Stomach (tissue), 9 donors: Measurements from ENCODE around the gene IQGAP2. TPM values are rescaled to one million over a fixed set of nuclear protein-coding genes. Genes with fewer than 3 reads are reported as not detected.

Experiments used
- DNase-seq, 2 donors: peaks; one replicate each; pipeline versions ENCODE4 v3.0.0 to v3.0.0-alpha.2; 2013 to 2019
- H3K27ac ChIP-seq, 5 donors: fragments of 200-600 bp in 4 of 5; sonication (generic) in 4 of 5; one replicate each; pipeline ENCODE4 v1.5.1; 2013 to 2019; ENCODE audit warnings: mild to moderate bottlenecking in 1 of 5, moderate library complexity in 1 of 5
- H3K27me3 ChIP-seq, 3 donors: fragments of 200-600 bp; sonication (generic); one replicate each; pipeline ENCODE4 v1.5.1; 2017 to 2019; ENCODE audit warnings: mixed run types in 1 of 3
- H3K36me3 ChIP-seq, 4 donors: fragments of 200-600 bp; sonication (generic); 1 replicate in 3 of 4; 2 replicates in 1 of 4; pipeline ENCODE4 v1.5.1; 2016 to 2019
- H3K4me1 ChIP-seq, 4 donors: fragments of 200-600 bp; sonication (generic); one replicate each; pipeline ENCODE4 v1.5.1; 2016 to 2019
- H3K4me3 ChIP-seq, 4 donors: fragments of 200-600 bp; sonication (generic) in 3 of 4; one replicate each; pipeline ENCODE4 v1.5.1; 2016 to 2019; ENCODE audit warnings: mild to moderate bottlenecking in 1 of 4
- H3K9me3 ChIP-seq, 4 donors: fragments of 200-600 bp; sonication (generic); one replicate each; pipeline ENCODE4 v1.5.1; 2016 to 2019
- EP300 ChIP-seq: sonication (generic); formaldehyde crosslinking; IDR thresholded peaks from one replicate; pipeline ENCODE4 v1.6.1; 2017; ENCODE audit warnings: antibody characterized with exemption
- POLR2A ChIP-seq, 4 donors: fragments of 450-650 bp; IDR thresholded peaks; one replicate each; pipeline ENCODE4 v1.6.1; 2016; ENCODE audit warnings: antibody characterized with exemption in 4 of 4, control low read depth in 2 of 4, mild to moderate bottlenecking in 1 of 4, moderate library complexity in 1 of 4
- POLR2AphosphoS5 ChIP-seq, 3 donors: sonication (generic); formaldehyde crosslinking; IDR thresholded peaks; one replicate each; pipeline ENCODE4 v1.6.1; 2016; ENCODE audit warnings: antibody characterized with exemption in 3 of 3
- WGBS, 5 donors: extraction: QIAGEN DNeasy Blood & Tissue Kit in 3 of 5; methylation state at CpG; one replicate each; pipeline versions ENCODE4 v1.1.5 to v1.1.7; 2013 to 2018; 5-methylcytosine and 5-hydroxymethylcytosine counted together
- intact Hi-C: fragments of 100-400 bp; cut with DNase I; formaldehyde crosslinking; loops from one replicate; pipeline ENCODE4 v1.15.1; 2023; ENCODE audit warnings: low total_unique reads
- polyA plus RNA-seq, 3 donors: library from polyadenylated mRNA; stranded (reverse); fragments of 200-250 nt; gene quantifications; one replicate each; pipeline ENCODE4 v1.2.3, GENCODE V29; 2013
- total RNA-seq, 5 donors: library from RNA; depleted of rRNA; stranded (reverse); fragments of >200 nt; gene quantifications; one replicate each; pipeline versions ENCODE4 v1.1.0 to v1.2.3, GENCODE V29; 2014 to 2016
- TF ChIP-seq, protein P1 (sequence below), 7 experiments: fragments of 450-650 bp in 4 of 7; fragments of 200-600 bp in 3 of 7; sonication (generic) in 3 of 7; IDR thresholded peaks; one replicate each; pipeline ENCODE4 v1.5.1; 2016 to 2019; ENCODE audit warnings: antibody characterized with exemption in 7 of 7, control low read depth in 2 of 7, mild to moderate bottlenecking in 1 of 7
- donor health status: healthy with polysubstance abuse.
- donor health status: Bipolar disorder and iron deficiency.
- donor health status: healthy.

Gene IQGAP2
- total and polyA plus RNA-seq, 8 donors = 11.5 to 122 (median 42.1) TPM

DNA sequence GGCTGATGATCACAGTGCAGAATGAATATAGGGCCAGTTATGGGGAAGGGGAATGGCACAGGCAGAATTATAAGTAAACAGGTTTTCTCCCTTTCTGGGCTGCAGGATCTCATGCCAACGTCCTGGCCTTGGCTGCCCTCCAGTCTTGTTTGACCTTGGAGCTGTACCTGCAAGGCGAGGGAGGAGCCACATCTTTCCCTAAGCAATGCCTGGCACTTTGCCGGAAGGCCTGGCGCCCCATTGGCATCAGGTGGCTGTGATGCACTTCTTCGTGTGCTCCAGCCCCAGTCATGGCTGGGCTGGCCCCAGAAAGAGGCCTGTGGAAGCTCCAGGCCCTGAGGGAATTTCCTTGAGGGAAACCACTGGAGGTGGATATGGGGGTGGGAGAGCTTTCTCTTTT, 16.7 kb upstream of the IQGAP2 start:
- Histone ChIP-seq H3K4me3 (no peak overlapping the region), H3K27ac (peak overlapping the region; percentile 40 to 67 (median 61)), H3K4me1 (peaks cover 4 to 55% (median 34%) of the 10 kb centered on the region in 4 donors), H3K36me3 (no peaks in the 10 kb centered on the region), H3K27me3 (no peaks in the 10 kb centered on the region), H3K9me3 (no peaks in the 10 kb centered on the region)
- peak; percentile 78 to 98 for DNase-seq
- intact Hi-C loops = no loop called here
- 26 to 37% (median 34%) methylated on average over 5 of the region's 5 CpGs for WGBS, 5 donors
- no peak for TF ChIP-seq EP300
- peak in 2 of 3 donors; percentile 48 to 78 for TF ChIP-seq POLR2AphosphoS5 (IDR thresholded peaks at IDR 0.05)
- TF ChIP-seq, protein P1, sequence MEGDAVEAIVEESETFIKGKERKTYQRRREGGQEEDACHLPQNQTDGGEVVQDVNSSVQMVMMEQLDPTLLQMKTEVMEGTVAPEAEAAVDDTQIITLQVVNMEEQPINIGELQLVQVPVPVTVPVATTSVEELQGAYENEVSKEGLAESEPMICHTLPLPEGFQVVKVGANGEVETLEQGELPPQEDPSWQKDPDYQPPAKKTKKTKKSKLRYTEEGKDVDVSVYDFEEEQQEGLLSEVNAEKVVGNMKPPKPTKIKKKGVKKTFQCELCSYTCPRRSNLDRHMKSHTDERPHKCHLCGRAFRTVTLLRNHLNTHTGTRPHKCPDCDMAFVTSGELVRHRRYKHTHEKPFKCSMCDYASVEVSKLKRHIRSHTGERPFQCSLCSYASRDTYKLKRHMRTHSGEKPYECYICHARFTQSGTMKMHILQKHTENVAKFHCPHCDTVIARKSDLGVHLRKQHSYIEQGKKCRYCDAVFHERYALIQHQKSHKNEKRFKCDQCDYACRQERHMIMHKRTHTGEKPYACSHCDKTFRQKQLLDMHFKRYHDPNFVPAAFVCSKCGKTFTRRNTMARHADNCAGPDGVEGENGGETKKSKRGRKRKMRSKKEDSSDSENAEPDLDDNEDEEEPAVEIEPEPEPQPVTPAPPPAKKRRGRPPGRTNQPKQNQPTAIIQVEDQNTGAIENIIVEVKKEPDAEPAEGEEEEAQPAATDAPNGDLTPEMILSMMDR (IDR thresholded peaks at IDR 0.05) = no peak

DNA sequence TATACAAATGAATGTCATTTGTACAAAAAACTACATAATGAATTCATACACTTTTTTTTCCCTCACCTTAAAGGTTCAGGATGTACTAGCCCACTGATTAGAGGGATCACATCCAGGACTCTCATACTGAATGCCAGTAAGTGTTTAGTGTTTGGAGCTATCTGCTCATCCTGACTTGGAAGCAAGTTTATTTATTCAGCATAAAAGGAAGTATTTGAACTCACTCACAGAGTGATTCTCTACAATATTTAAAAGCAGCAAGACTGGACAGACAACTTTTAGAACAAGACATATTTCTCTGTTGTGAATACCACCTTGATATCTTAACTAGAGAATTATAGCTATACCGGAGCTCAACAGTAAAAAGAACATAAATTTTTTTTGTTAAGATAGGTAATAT, 14.8 kb upstream of the IQGAP2 start:
- H3K36me3 ChIP-seq = no peaks in the 10 kb centered on the region
- H3K4me1 ChIP-seq = peaks cover 4 to 55% (median 34%) of the 10 kb centered on the region in 4 donors
- DNase-seq = no peak
- intact Hi-C loops = no loop called here
- H3K27ac ChIP-seq = no peak overlapping the region
- TF ChIP-seq, protein P1 (IDR thresholded peaks at IDR 0.05) = no peak
- H3K27me3 ChIP-seq = no peaks in the 10 kb centered on the region
- no peaks in the 10 kb centered on the region for H3K9me3 ChIP-seq
- no peak overlapping the region for H3K4me3 ChIP-seq
- WGBS, 5 donors = 23 to 71% (median 47%) methylated on average over 1 of the region's 1 CpG

GRCh38 chr5:76388791-76389512, 14.1 kb upstream of the IQGAP2 start:
- no peaks in the 10 kb centered on the region for H3K36me3 ChIP-seq
- TF ChIP-seq, protein P1 (IDR thresholded peaks at IDR 0.05) = no peak
- TF ChIP-seq POLR2A (IDR thresholded peaks at IDR 0.05) (no peak), EP300 (no peak), POLR2AphosphoS5 (IDR thresholded peaks at IDR 0.05) (no peak)
- DNase-seq = no peak
- 83 to 88% (median 87%) methylated on average over 11 of the region's 11 CpGs for WGBS, 5 donors
- no peaks in the 10 kb centered on the region for H3K9me3 ChIP-seq
- H3K27ac ChIP-seq = no peak overlapping the region
- H3K27me3 ChIP-seq = no peaks in the 10 kb centered on the region
- no peak overlapping the region for H3K4me3 ChIP-seq
- intact Hi-C loops = no loop called here
- H3K4me1 ChIP-seq = peaks cover 4 to 50% (median 32%) of the 10 kb centered on the region in 4 donors

DNA sequence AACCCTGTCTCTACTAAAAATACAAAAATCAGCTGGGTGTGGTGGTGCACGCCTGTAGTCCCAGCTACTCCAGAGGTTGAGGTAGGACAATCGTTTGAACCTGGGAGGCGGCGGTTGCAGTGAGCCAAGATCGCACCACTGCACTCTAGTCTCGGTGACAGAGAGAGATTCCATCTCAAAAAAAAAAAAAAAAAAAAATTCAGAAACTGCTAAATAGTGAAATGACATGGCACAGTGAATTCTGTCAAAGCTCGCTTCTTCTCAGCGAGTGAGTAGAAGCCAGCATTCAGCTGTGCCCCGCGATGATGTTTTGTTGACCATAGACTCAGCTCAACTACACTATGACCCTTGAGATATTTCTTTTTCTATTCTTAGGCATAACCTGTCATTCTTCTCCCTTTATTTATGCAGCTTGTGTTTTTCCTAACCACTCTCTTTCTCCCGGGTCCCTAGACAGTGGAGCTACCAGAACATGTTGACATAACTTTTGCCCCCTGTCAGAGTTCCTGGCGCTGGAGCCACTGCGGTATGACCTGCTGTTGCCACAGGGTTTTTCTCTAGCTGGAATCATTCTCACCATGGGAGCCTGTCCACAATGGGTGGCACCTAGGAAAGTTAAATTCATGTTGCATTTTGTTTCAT, 13.5 kb upstream of the IQGAP2 start:
- peak in 1 of 2 donors; percentile 44 for DNase-seq
- H3K27me3 ChIP-seq = no peaks in the 10 kb centered on the region
- peaks cover 4 to 43% (median 26%) of the 10 kb centered on the region in 4 donors for H3K4me1 ChIP-seq
- no peaks in the 10 kb centered on the region for H3K9me3 ChIP-seq
- H3K36me3 ChIP-seq = no peaks in the 10 kb centered on the region
- no peak overlapping the region for H3K27ac ChIP-seq
- WGBS, 5 donors = 68 to 73% (median 69%) methylated on average over 13 of the region's 13 CpGs
- no peak overlapping the region for H3K4me3 ChIP-seq
- TF ChIP-seq, protein P1 (IDR thresholded peaks at IDR 0.05) = no peak
- no peak for TF ChIP-seq EP300
- no peak for TF ChIP-seq POLR2A (IDR thresholded peaks at IDR 0.05)
- TF ChIP-seq POLR2AphosphoS5 (IDR thresholded peaks at IDR 0.05) = no peak
- intact Hi-C loops = no loop called here
